Activated T-helper 1 cell treated with anti-CD3 and anti-CD28 coated beads, Interleukin-12 subunit alpha, Interleukin-12 subunit beta, Interleukin-2, Interleukin-4 antibody, amounts not matched to agents 30 ng/mL and 10 ng/mL and 1 ng/mL, durations not matched to agents 14 hours and 24 hours and 36 hours (primary cell): Measurements from ENCODE around the gene PITRM1. TPM values are rescaled to one million over a fixed set of nuclear protein-coding genes. Genes with fewer than 3 reads are reported as not detected.
A peak's percentile ranks its signal among the peaks of the same experiment; 100 is the strongest.

Experiments
- DNase-seq: peaks from one replicate; pipeline ENCODE4 v3.0.0; 2021; ENCODE audit warnings: low spot score
- H3K27ac Mint-ChIP-seq: one replicate; pipeline ENCODE4 v1.8.0; 2021; ENCODE audit warnings: mild to moderate bottlenecking, mixed read lengths
- H3K27me3 Mint-ChIP-seq: one replicate; pipeline ENCODE4 v1.8.0; 2022; ENCODE audit warnings: mild to moderate bottlenecking, moderate library complexity, mixed read lengths; ENCODE audit not compliant: insufficient read depth
- H3K36me3 Mint-ChIP-seq: one replicate; pipeline ENCODE4 v1.8.0; 2021; ENCODE audit warnings: low read depth, mixed read lengths
- H3K4me1 Mint-ChIP-seq: one replicate; pipeline ENCODE4 v1.8.0; 2021; ENCODE audit warnings: low read depth, mixed read lengths
- H3K4me3 Mint-ChIP-seq: one replicate; pipeline ENCODE4 v1.8.0; 2021; ENCODE audit warnings: mild to moderate bottlenecking, moderate library complexity, mixed read lengths
- H3K9me3 Mint-ChIP-seq: one replicate; pipeline ENCODE4 v1.8.0; 2021; ENCODE audit warnings: mixed read lengths
- intact Hi-C: fragments of 100-400 bp; cut with micrococcal nuclease; formaldehyde crosslinking; loops from one replicate; pipeline ENCODE4 v1.15.1; 2024
- total RNA-seq: library from RNA; stranded (reverse); gene quantifications from 2 replicates; pipeline ENCODE4 v1.2.3, GENCODE V29; 2022

PITRM1 gene
- total RNA-seq, 1 donor from 2014 or later, result 76.3 TPM

- DNase-seq, result no peak
- H3K36me3 Mint-ChIP-seq, result peaks cover 46% of the 10 kb centered on the region
- H3K9me3 Mint-ChIP-seq, result no peaks in the 10 kb centered on the region
- H3K4me3 Mint-ChIP-seq, result no peak overlapping the region
- peaks cover 9% of the 10 kb centered on the region for H3K4me1 Mint-ChIP-seq
- intact Hi-C loops, result no loop called here
- H3K27ac Mint-ChIP-seq, result no peak overlapping the region
- no peaks in the 10 kb centered on the region for H3K27me3 Mint-ChIP-seq
Observed at GRCh38 chr10:3150366-3150765, 22.2 kb downstream of the PITRM1 start.

- Mint-ChIP-seq H3K27ac (no peak overlapping the region), H3K36me3 (peaks cover 41% of the 10 kb centered on the region)
Observed at GRCh38 chr10:3149918-3150317, 22.7 kb downstream of the PITRM1 start.

DNA sequence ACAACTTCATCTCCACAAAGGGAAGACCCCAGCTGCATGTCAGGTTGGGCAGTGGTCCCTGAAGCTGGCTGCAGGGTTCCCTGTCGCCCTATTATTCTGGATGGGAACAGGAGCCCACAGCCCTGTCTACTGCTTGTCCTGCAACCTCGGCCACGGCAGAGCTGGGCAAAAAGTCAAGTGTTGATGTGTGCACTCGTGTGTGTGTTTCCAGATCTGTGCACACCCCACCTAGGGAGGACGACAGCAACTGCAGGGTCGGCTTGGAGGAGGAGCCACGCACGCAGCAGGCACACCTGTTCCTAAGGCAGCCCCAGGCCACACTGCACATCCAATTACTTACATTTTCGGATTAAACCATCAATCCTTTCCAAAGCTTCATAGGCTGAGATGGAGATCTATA is 23.6 kb downstream of the PITRM1 start:
- peaks cover 38% of the 10 kb centered on the region for H3K36me3 Mint-ChIP-seq
- H3K9me3 Mint-ChIP-seq, result no peaks in the 10 kb centered on the region
- H3K27ac Mint-ChIP-seq, result no peak overlapping the region
- intact Hi-C loops, result no loop called here
- no peaks in the 10 kb centered on the region for H3K27me3 Mint-ChIP-seq
- no peak overlapping the region for H3K4me3 Mint-ChIP-seq
- no peak for DNase-seq
- H3K4me1 Mint-ChIP-seq, result peaks cover 9% of the 10 kb centered on the region

More at GRCh38 chr10:3149918-3150317, 22.7 kb downstream of the PITRM1 start:
- Mint-ChIP-seq H3K27me3 (no peaks in the 10 kb centered on the region), H3K4me3 (no peak overlapping the region), H3K4me1 (peaks cover 9% of the 10 kb centered on the region), H3K9me3 (no peaks in the 10 kb centered on the region)
- intact Hi-C loops, result no loop called here
- DNase-seq, result no peak

DNA sequence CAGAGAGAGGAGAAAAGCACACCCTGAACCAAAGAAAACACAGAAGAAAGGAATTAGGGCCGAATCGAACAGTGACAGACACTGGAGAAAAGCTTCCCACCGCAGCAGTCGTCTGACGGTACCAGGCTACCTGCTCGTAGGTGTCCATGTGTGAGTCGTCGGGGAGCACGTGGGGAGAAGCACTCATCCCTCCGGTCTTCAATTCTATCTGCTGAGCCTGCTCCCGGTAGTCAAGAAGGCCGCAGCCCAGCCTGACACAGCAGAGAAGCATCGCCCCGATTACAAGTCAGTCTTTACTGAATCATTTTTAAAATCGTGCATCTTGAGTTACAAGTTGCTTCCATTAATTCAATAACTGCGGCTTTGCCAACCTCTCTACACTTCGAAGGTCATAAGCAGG is 24.5 kb downstream of the PITRM1 start:
- no peaks in the 10 kb centered on the region for H3K9me3 Mint-ChIP-seq
- peaks cover 9% of the 10 kb centered on the region for H3K4me1 Mint-ChIP-seq
- intact Hi-C loops, result no loop called here
- H3K27me3 Mint-ChIP-seq, result no peaks in the 10 kb centered on the region
- H3K27ac Mint-ChIP-seq, result no peak overlapping the region
- peaks cover 42% of the 10 kb centered on the region for H3K36me3 Mint-ChIP-seq
- H3K4me3 Mint-ChIP-seq, result no peak overlapping the region
- DNase-seq, result no peak

DNA sequence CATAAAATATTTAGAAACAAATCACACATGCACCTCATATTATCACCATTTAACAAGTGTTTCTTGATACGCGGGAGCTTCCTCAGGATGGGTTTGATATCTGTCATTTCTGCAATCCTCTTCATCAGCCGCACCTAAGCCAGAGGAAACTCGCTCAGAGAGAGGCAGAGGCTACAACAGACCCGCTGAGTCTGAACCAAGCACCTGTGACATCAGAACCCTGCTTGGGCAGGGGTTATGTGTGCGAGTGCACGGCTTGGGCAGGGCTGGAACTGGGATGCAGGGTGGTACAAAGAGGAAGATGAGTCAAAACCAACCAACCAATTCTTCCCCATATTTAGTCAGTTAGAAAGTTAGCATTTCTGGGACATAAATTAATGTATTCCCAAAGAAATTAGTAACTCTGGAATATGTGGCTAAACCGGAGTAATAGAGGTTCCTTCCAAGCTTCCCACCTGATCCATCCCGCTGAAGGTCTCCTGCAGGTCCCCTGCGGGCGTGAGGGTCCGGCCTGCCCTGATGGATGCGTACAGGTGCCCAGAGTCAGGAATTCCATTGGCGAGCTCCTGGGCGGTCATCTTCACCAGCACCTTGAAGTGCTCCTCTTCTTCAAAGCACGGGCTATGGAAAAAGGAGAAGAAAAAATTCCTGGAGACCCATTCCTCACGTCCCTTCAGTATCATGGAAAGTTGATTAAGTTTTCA is 25.3 kb downstream of the PITRM1 start:
- Mint-ChIP-seq H3K9me3 (no peaks in the 10 kb centered on the region), H3K4me3 (no peak overlapping the region), H3K4me1 (peaks cover 5% of the 10 kb centered on the region), H3K36me3 (peaks cover 40% of the 10 kb centered on the region), H3K27ac (no peak overlapping the region), H3K27me3 (no peaks in the 10 kb centered on the region)
- intact Hi-C loops, result no loop called here
- no peak for DNase-seq

- Mint-ChIP-seq H3K27me3 (no peaks in the 10 kb centered on the region), H3K4me3 (no peak overlapping the region), H3K4me1 (no peaks in the 10 kb centered on the region), H3K36me3 (peaks cover 44% of the 10 kb centered on the region), H3K9me3 (no peaks in the 10 kb centered on the region), H3K27ac (no peak overlapping the region)
- DNase-seq, result no peak
- intact Hi-C loops, result no loop called here
Observed at GRCh38 chr10:3146289-3146688, 26.3 kb downstream of the PITRM1 start.

GRCh38 chr10:3145366-3145765 is 27.2 kb downstream of the PITRM1 start:
- no peaks in the 10 kb centered on the region for H3K9me3 Mint-ChIP-seq
- H3K4me1 Mint-ChIP-seq, result no peaks in the 10 kb centered on the region
- intact Hi-C loops, result no loop called here

GRCh38 chr10:3143791-3144434 is 28.7 kb downstream of the PITRM1 start:
- no peaks in the 10 kb centered on the region for H3K9me3 Mint-ChIP-seq
- H3K27me3 Mint-ChIP-seq, result no peaks in the 10 kb centered on the region
- no peak overlapping the region for H3K4me3 Mint-ChIP-seq
- no peak overlapping the region for H3K27ac Mint-ChIP-seq
- no peak for DNase-seq
- peaks cover 48% of the 10 kb centered on the region for H3K36me3 Mint-ChIP-seq
- intact Hi-C loops, result no loop called here
- H3K4me1 Mint-ChIP-seq, result no peaks in the 10 kb centered on the region

More at GRCh38 chr10:3145366-3145765, 27.2 kb downstream of the PITRM1 start:
- no peak overlapping the region for H3K4me3 Mint-ChIP-seq
- DNase-seq, result no peak
- H3K36me3 Mint-ChIP-seq, result peaks cover 42% of the 10 kb centered on the region
- H3K27ac Mint-ChIP-seq, result no peak overlapping the region
- no peaks in the 10 kb centered on the region for H3K27me3 Mint-ChIP-seq

DNA sequence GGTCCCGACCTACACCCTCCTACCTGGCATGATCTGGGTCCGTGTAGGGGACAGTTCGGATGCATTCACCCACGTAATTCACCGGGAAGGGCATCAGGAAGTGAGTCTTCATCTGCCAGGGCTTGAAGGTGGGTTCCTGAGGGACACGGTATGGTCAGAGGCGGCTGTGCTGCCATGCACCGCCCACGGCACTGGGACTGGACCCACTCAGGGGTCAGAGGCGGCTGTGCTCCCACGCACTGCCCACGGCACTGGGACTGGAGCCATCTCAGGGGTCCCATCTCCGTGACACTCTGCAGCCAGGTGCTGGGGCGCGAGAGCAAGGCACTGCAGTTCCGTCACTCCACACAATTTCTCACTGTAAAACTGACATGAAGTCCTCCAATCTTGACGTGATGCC is 29.2 kb downstream of the PITRM1 start:
- Mint-ChIP-seq H3K9me3 (no peaks in the 10 kb centered on the region), H3K4me3 (no peak overlapping the region), H3K4me1 (no peaks in the 10 kb centered on the region), H3K27me3 (no peaks in the 10 kb centered on the region), H3K27ac (peak overlapping the region; percentile 72), H3K36me3 (peaks cover 53% of the 10 kb centered on the region)
- no peak for DNase-seq
- intact Hi-C loops, result no loop called here

DNA sequence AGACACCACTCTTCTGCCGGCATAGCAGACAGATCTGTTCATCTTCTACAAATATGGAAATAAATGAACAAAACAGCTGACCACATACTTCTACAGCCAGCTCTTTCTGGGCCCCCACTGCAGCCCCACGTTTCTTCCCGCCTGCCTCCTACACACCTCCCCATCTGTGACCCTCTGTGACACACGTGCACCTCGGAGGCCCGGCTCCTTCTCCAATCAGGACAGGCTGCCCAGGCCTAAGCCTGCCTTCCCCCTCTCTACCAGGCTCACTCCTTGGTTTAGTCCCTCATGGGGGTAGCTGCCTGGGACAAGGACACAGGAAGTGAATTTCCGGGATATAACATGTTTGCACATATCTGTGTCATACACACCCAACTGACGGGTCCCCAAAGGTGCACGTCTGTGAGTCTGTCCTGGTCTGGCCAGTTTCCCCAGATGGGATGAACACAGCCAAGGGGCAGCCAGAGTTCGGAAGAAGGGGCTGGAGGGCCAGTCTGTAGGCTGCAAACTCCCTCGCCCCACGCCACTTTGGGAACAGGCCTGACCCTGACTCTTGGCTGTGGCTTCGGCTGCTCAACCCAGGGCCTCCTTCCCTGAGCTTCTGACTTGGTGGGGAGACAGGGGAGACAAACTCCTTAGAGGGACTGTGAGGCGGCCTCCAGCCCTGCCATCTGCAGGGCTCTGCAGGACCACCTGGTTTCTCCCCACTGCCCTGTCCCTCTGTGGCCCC is 30.3 kb downstream of the PITRM1 start:
- Mint-ChIP-seq H3K9me3 (no peaks in the 10 kb centered on the region), H3K27ac (no peak overlapping the region), H3K4me1 (no peaks in the 10 kb centered on the region), H3K27me3 (no peaks in the 10 kb centered on the region), H3K4me3 (no peak overlapping the region), H3K36me3 (peaks cover 52% of the 10 kb centered on the region)
- no peak for DNase-seq
- intact Hi-C loops, result no loop called here

DNA sequence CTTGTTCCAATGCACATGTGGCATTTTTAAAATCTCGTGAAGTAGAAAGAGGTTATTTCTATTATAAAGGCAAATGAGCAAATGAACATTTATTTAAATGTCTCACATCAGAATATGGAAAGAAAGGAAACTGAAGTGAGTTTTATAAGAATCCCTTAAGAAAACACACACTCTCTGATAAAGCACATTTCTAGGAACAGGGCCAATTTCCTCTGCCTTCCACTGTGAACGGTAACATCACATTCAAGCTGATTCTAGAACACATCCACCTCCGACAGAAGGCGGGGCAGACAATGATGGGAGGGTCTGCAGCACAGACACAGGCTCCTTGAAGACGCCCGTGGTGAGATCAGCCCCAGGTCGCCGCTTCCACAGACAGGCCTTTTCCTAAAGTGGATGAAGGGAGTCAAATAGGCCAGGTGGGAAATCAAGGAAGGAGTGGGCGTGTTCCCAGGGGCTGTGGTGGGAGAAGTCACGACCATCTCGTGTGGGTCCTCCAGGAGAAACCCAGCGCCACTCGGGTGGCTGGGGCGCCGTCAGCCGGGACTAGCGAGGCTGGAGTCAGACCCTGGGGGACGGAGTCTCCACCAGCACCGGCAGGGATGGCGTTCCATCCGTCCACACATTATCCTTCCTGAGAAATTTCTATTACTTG is 31.1 kb downstream of the PITRM1 start:
- H3K27me3 Mint-ChIP-seq, result no peaks in the 10 kb centered on the region
- intact Hi-C loops, result no loop called here
- no peaks in the 10 kb centered on the region for H3K4me1 Mint-ChIP-seq
- DNase-seq, result no peak
- H3K4me3 Mint-ChIP-seq, result no peak overlapping the region
- no peaks in the 10 kb centered on the region for H3K9me3 Mint-ChIP-seq
- peaks cover 54% of the 10 kb centered on the region for H3K36me3 Mint-ChIP-seq
- no peak overlapping the region for H3K27ac Mint-ChIP-seq

DNA sequence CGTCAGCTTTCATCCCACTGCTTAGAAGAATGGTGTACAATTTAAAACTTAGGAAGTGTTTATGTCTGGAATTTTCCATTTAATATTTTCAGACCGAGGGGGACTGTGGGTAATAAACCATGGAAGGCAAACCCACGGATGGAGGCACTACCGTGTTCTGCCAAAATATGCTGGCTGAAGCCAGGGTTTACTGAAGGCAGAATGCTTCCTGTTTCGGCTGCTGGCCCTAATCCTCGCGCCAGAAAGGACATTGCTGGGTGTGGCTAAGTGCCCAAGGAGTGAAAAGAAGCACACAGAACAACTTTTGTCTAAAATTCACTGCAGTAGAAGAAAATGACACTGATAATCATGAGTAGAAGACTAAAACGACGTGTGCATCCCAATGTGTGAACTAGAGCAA is 32.3 kb downstream of the PITRM1 start:
- DNase-seq, result no peak
- no peaks in the 10 kb centered on the region for H3K27me3 Mint-ChIP-seq
- no peaks in the 10 kb centered on the region for H3K9me3 Mint-ChIP-seq
- H3K27ac Mint-ChIP-seq, result no peak overlapping the region
- no peaks in the 10 kb centered on the region for H3K4me1 Mint-ChIP-seq
- peaks cover 54% of the 10 kb centered on the region for H3K36me3 Mint-ChIP-seq
- no peak overlapping the region for H3K4me3 Mint-ChIP-seq
- intact Hi-C loops, result no loop called here
